Esophagus squamous epithelium (tissue), 4 donors: ENCODE measurements around the gene PARD3.

ENCODE experiments used
- CTCF ChIP-seq, 6 experiments: fragments of 450-650 bp in 4 of 6; fragments of 200-600 bp in 2 of 6; sonication (generic) in 2 of 6; IDR thresholded peaks; one replicate each; pipeline ENCODE4 v1.5.1; 2016 to 2019; ENCODE audit warnings: antibody characterized with exemption in 6 of 6, mild to moderate bottlenecking in 4 of 6, moderate library complexity in 4 of 6
- POLR2A ChIP-seq, 4 donors: fragments of 450-650 bp; IDR thresholded peaks; one replicate each; pipeline ENCODE4 v1.6.1; 2017; ENCODE audit warnings: antibody characterized with exemption in 4 of 4, mild to moderate bottlenecking in 4 of 4, moderate library complexity in 3 of 4

DNA sequence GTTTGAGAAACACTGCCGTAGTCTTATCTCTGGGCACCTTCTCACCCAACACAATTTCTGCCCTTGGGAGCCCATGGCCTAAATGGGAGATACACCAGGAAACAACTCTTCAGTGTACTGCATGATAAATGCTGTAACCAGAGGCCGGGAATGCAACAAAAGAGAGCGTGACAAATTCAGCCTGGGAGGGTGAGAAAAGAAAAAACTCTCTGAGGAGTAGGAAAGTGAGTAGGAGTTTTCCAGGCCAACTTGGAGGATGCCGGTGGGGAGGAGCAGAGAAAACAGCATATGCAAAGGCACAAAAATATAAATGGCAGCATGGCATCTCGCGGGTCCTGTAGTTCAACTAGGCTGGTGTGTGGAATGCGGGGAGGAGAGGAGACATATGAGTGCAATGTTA lies 624.5 kb downstream of the PARD3 start:
- no peak for TF ChIP-seq CTCF (IDR thresholded peaks at IDR 0.05)
- TF ChIP-seq POLR2A (IDR thresholded peaks at IDR 0.05) = no peak
